DOHH2 (cell line): Measurements from ENCODE around the gene OSBP.

Experiments used
- H3F3A ChIP-seq: fragments of 200-600 bp; sonication (generic), shearing (Covaris generic); 2 replicates; pipeline ENCODE4 v1.6.0; 2016; ENCODE audit warnings: antibody characterized with exemption, mild to moderate bottlenecking; ENCODE audit not compliant: control insufficient read depth, insufficient read depth
- H3K27ac ChIP-seq: fragments of 200-600 bp; sonication (generic); 2 replicates; pipeline ENCODE4 v1.5.1; 2014; ENCODE audit warnings: low read depth, mild to moderate bottlenecking, low read length, moderate library complexity
- H3K27me3 ChIP-seq: fragments of 200-600 bp; sonication (generic); 2 replicates; pipeline ENCODE4 v1.6.1; 2014; ENCODE audit warnings: mild to moderate bottlenecking, low read length, mixed read lengths; ENCODE audit not compliant: control insufficient read depth
- H3K36me3 ChIP-seq: fragments of 200-600 bp; sonication (generic); 2 replicates; pipeline ENCODE4 v1.6.1; 2014; ENCODE audit warnings: mild to moderate bottlenecking, low read length, moderate library complexity, mixed read lengths; ENCODE audit not compliant: control insufficient read depth
- H3K4me1 ChIP-seq: fragments of 200-600 bp; sonication (generic); 2 replicates; pipeline ENCODE4 v1.6.1; 2014; ENCODE audit warnings: mild to moderate bottlenecking, low read length, mixed read lengths; ENCODE audit not compliant: control insufficient read depth
- H3K4me2 ChIP-seq: fragments of 200-600 bp; sonication (generic); 2 replicates; pipeline ENCODE4 v1.6.0; 2014; ENCODE audit warnings: mild to moderate bottlenecking, low read length, moderate library complexity
- H3K4me3 ChIP-seq: fragments of 200-600 bp; sonication (generic); 2 replicates; pipeline ENCODE4 v1.5.1; 2014; ENCODE audit warnings: mild to moderate bottlenecking, low read length, mixed read lengths
- H3K79me2 ChIP-seq: fragments of 200-600 bp; sonication (generic); 2 replicates; pipeline ENCODE4 v1.6.1; 2014; ENCODE audit warnings: mild to moderate bottlenecking, low read length, mixed read lengths; ENCODE audit not compliant: control insufficient read depth
- H3K9me2 ChIP-seq: fragments of 200-600 bp; sonication (generic); replicated peaks from 2 replicates; pipeline ENCODE4 v1.6.1; 2014; ENCODE audit warnings: mild to moderate bottlenecking, low read length, mixed read lengths; ENCODE audit not compliant: control insufficient read depth
- H3K9me3 ChIP-seq: fragments of 200-600 bp; sonication (generic); 2 replicates; pipeline ENCODE4 v1.6.1; 2014; ENCODE audit warnings: antibody characterized with exemption, low read length, mixed read lengths; ENCODE audit not compliant: control insufficient read depth, insufficient read depth
- H4K20me1 ChIP-seq: fragments of 200-600 bp; sonication (generic); 2 replicates; pipeline ENCODE4 v1.6.0; 2014; ENCODE audit warnings: low read depth, mild to moderate bottlenecking, antibody characterized with exemption, low read length, moderate library complexity; ENCODE audit not compliant: control insufficient read depth, insufficient read depth
- EZH2phosphoT487 ChIP-seq: fragments of 200-600 bp; sonication (generic); IDR thresholded peaks from 2 replicates; pipeline ENCODE4 v1.6.1; 2017; ENCODE audit warnings: borderline replicate concordance, mild to moderate bottlenecking, antibody characterized with exemption, low read length, moderate library complexity, mixed read lengths
- TF ChIP-seq, protein P1 (sequence below): fragments of 200-600 bp; sonication (generic); IDR thresholded peaks from one replicate; pipeline ENCODE4 v1.5.1; 2014; ENCODE audit warnings: antibody characterized with exemption, mild to moderate bottlenecking, low read depth, low read length; ENCODE audit not compliant: poor library complexity, severe bottlenecking

OSBP gene

GRCh38 chr11:59558270-59558643 lies 57.3 kb downstream of the OSBP start:
- no peaks in the 10 kb centered on the region for H3K79me2 ChIP-seq
- H3K9me2 ChIP-seq = no peaks in the 10 kb centered on the region
- H3K4me2 ChIP-seq = peak overlapping the region; percentile 78
- H3K4me1 ChIP-seq = peaks cover 45% of the 10 kb centered on the region
- TF ChIP-seq, protein P1, sequence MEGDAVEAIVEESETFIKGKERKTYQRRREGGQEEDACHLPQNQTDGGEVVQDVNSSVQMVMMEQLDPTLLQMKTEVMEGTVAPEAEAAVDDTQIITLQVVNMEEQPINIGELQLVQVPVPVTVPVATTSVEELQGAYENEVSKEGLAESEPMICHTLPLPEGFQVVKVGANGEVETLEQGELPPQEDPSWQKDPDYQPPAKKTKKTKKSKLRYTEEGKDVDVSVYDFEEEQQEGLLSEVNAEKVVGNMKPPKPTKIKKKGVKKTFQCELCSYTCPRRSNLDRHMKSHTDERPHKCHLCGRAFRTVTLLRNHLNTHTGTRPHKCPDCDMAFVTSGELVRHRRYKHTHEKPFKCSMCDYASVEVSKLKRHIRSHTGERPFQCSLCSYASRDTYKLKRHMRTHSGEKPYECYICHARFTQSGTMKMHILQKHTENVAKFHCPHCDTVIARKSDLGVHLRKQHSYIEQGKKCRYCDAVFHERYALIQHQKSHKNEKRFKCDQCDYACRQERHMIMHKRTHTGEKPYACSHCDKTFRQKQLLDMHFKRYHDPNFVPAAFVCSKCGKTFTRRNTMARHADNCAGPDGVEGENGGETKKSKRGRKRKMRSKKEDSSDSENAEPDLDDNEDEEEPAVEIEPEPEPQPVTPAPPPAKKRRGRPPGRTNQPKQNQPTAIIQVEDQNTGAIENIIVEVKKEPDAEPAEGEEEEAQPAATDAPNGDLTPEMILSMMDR = no peak
- no peak for TF ChIP-seq EZH2phosphoT487
- peak overlapping the region; percentile 73 for H3K4me3 ChIP-seq
- H3K9me3 ChIP-seq = no peaks in the 10 kb centered on the region
- H4K20me1 ChIP-seq = no peaks in the 10 kb centered on the region
- peaks cover 17% of the 10 kb centered on the region for H3F3A ChIP-seq
- H3K27me3 ChIP-seq = no peaks in the 10 kb centered on the region
- H3K27ac ChIP-seq = no peak overlapping the region
- peaks cover 3% of the 10 kb centered on the region; the same call in 1 of the 2 replicates for H3K36me3 ChIP-seq

- peaks cover 23% of the 10 kb centered on the region for H3F3A ChIP-seq
- no peaks in the 10 kb centered on the region for H3K9me3 ChIP-seq
- no peak for TF ChIP-seq EZH2phosphoT487
- TF ChIP-seq, protein P1 = no peak
- no peaks in the 10 kb centered on the region for H4K20me1 ChIP-seq
- no peaks in the 10 kb centered on the region for H3K9me2 ChIP-seq
- peaks cover 48% of the 10 kb centered on the region for H3K4me1 ChIP-seq
- H3K36me3 ChIP-seq = peaks cover 3% of the 10 kb centered on the region; the same call in 1 of the 2 replicates
- H3K27me3 ChIP-seq = no peaks in the 10 kb centered on the region
- 0 out of 2 replicates have a peak overlapping the region, but pooled peaks have one; percentile 12 for H3K27ac ChIP-seq
- H3K4me3 ChIP-seq = peak overlapping the region; percentile 73
- no peaks in the 10 kb centered on the region for H3K79me2 ChIP-seq
- H3K4me2 ChIP-seq = peak overlapping the region; percentile 78
Observed at GRCh38 chr11:59556917-59557348, 58.6 kb downstream of the OSBP start.

DNA sequence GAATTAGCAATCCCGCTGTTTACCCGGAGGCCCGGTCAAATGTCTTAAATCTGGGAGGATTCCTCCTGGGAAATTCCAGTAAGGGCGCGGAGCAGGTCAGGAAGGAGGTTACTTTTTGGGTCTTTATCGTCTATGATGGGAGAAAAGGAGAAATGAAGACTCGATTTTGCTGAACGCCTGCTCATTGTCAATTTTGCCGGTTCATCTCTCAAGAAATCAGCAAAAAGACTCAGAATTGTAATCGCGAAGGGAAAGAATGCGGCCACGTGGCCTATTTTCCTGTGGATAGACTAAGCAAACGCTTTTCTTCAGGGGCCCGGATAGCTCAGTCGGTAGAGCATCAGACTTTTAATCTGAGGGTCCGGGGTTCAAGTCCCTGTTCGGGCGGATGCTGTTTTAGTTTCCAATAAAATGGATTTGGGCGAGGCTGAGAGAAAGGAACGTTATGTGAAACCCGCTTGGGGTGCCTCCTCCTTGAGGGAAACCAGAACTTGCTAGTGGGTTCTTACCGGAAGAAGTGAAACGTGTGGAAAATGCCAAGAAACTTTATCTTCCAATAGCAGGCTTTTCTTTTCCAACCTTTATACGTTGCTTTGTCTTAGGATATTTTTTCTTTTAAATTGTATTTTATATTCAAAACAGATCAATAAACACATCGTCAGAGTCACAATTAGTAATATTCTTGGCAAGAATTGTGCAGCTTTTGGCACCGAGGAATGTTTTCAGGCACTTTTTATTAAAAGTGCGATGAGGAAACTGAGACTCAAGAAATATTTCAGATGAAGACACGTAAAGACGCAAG lies 59.3 kb downstream of the OSBP start:
- Histone ChIP-seq H3K4me2 (peak overlapping the region; percentile 78), H3K27ac (no peak overlapping the region), H3K79me2 (no peaks in the 10 kb centered on the region), H3K36me3 (peaks cover 3% of the 10 kb centered on the region; the same call in 1 of the 2 replicates), H3F3A (peaks cover 25% of the 10 kb centered on the region), H4K20me1 (no peaks in the 10 kb centered on the region), H3K9me2 (no peaks in the 10 kb centered on the region), H3K27me3 (no peaks in the 10 kb centered on the region), H3K4me3 (peak overlapping the region; percentile 73), H3K4me1 (peaks cover 51% of the 10 kb centered on the region), H3K9me3 (no peaks in the 10 kb centered on the region)
- TF ChIP-seq, protein P1 = no peak
- TF ChIP-seq EZH2phosphoT487 = no peak
